ENCODE data around the gene HES1.

Gene HES1

GRCh38 chr3:194103983-194104751 lies 31.8 kb upstream of the HES1 start:
- H2AFZ ChIP-seq (ENCODE audit: low read depth): no peak overlapping the region
- H3K27ac ChIP-seq: no peak overlapping the region
- no peaks in the 10 kb centered on the region for H4K20me1 ChIP-seq (ENCODE audit: insufficient read depth)
- H3K36me3 ChIP-seq (ENCODE audit: insufficient read depth): no peaks in the 10 kb centered on the region
- TF ChIP-seq CTCF (conservative IDR thresholded peaks at IDR 0.05; ENCODE audit: low read depth, low read length): no peak
- 0 out of 2 replicates have a peak overlapping the region, but pooled peaks have one; percentile 10 for H3K4me2 ChIP-seq
- no peaks in the 10 kb centered on the region; the same call in 1 of the 2 replicates for H3K27me3 ChIP-seq (ENCODE audit: insufficient read depth, low read depth)
- H3K4me3 ChIP-seq (IDR thresholded peaks at IDR 0.05; ENCODE audit: insufficient read depth, low read depth, low read length): no peak overlapping the region
- no peaks in the 10 kb centered on the region for H3K79me2 ChIP-seq (ENCODE audit: insufficient read depth, low read depth)
- peaks cover 31% of the 10 kb centered on the region for H3K4me1 ChIP-seq (ENCODE audit: low read depth, poor library complexity, severe bottlenecking)
- no peak overlapping the region for H3K9ac ChIP-seq

DNA sequence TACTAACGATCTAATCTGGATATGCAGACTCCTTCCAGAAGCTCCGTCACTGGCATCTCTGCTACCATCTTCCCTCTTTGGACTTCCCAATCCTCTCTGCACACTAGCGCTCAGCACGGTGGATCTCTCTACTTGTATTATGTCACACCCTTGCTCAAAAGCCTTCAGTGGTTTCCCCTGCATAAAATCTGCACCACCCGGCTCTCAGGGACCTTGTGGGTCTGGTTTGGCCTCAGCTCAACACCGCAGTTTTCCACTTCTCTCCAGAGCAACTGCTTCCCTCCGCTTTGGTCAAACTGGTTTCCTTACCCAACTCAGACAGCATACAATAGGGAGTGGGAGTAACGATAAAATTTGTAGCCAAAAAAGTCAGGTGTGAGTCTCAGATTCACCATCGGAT lies 30.7 kb upstream of the HES1 start:
- Histone ChIP-seq H3K4me2 (no peak overlapping the region), H4K20me1 (ENCODE audit: insufficient read depth) (no peaks in the 10 kb centered on the region), H3K9ac (no peak overlapping the region), H3K4me3 (IDR thresholded peaks at IDR 0.05; ENCODE audit: insufficient read depth, low read depth, low read length) (no peak overlapping the region), H3K27me3 (ENCODE audit: insufficient read depth, low read depth) (no peaks in the 10 kb centered on the region; the same call in 1 of the 2 replicates), H3K79me2 (ENCODE audit: insufficient read depth, low read depth) (no peaks in the 10 kb centered on the region), H3K36me3 (ENCODE audit: insufficient read depth) (no peaks in the 10 kb centered on the region), H2AFZ (ENCODE audit: low read depth) (no peak overlapping the region), H3K27ac (no peak overlapping the region), H3K4me1 (ENCODE audit: low read depth, poor library complexity, severe bottlenecking) (peaks cover 31% of the 10 kb centered on the region)
- no peak for TF ChIP-seq CTCF (conservative IDR thresholded peaks at IDR 0.05; ENCODE audit: low read depth, low read length)

DNA sequence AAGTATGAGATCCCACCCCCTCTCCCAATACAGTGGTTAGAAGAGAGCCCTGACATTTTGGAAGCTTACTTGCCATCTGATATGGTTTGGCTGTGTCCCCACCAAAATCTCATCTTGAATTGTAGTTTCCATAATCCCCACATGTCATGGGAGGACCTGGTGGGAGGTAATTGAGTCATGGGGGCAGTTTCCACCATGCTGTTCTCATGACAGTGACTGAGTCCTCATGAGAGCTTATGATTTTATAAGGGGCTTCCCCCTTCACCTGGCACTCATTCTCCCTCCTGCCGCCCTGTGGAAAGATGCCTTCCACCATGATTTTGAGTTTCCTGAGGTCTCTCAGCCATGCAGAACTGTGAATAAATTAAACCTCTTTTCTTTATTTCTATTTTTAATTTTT lies 28.8 kb upstream of the HES1 start:
- no peak overlapping the region for H2AFZ ChIP-seq (ENCODE audit: low read depth)
- H3K9ac ChIP-seq: no peak overlapping the region
- H3K4me2 ChIP-seq: no peak overlapping the region
- no peaks in the 10 kb centered on the region for H3K36me3 ChIP-seq (ENCODE audit: insufficient read depth)
- H4K20me1 ChIP-seq (ENCODE audit: insufficient read depth): no peaks in the 10 kb centered on the region
- no peak for TF ChIP-seq CTCF (conservative IDR thresholded peaks at IDR 0.05; ENCODE audit: low read depth, low read length)
- H3K4me1 ChIP-seq (ENCODE audit: low read depth, poor library complexity, severe bottlenecking): peaks cover 20% of the 10 kb centered on the region
- no peak overlapping the region for H3K27ac ChIP-seq
- H3K79me2 ChIP-seq (ENCODE audit: insufficient read depth, low read depth): no peaks in the 10 kb centered on the region
- H3K27me3 ChIP-seq (ENCODE audit: insufficient read depth, low read depth): no peaks in the 10 kb centered on the region
- H3K4me3 ChIP-seq (IDR thresholded peaks at IDR 0.05; ENCODE audit: insufficient read depth, low read depth, low read length): no peak overlapping the region

DNA sequence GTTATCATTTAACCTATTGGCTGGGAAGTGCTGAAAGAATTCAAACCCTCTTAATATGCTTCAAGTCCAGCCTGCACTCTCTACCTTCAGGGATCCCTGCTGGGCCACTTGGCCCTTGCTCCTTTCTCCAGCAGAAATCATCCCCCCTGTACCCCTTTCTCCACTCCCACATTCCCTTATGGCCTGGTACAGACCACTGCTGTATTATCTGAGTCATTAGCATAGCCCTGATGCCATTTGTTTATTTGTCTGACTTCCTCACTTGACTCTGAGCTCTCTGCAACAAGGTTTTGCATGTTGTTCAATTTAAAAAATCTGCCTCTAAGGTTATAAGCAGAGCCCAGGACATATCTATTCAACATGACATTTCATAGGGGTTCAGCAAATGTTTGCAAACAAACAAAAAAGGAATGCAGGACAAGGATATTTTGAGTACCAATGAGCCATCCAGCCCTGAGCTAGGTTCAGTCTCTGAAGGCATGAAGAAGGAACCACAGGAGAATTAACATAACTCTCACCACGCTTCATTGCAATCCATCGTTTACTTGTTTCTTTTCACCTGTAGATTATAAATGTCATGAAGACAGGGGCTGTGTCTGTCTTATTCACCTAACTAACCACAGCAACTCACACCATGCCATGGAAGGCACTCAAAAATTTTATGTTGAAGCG lies 26.6 kb upstream of the HES1 start:
- no peak overlapping the region for H3K9ac ChIP-seq
- no peak overlapping the region for H3K4me2 ChIP-seq
- H3K79me2 ChIP-seq (ENCODE audit: insufficient read depth, low read depth): no peaks in the 10 kb centered on the region
- no peak overlapping the region for H3K4me3 ChIP-seq (IDR thresholded peaks at IDR 0.05; ENCODE audit: insufficient read depth, low read depth, low read length)
- no peaks in the 10 kb centered on the region for H3K36me3 ChIP-seq (ENCODE audit: insufficient read depth)
- no peaks in the 10 kb centered on the region for H4K20me1 ChIP-seq (ENCODE audit: insufficient read depth)
- H3K4me1 ChIP-seq (ENCODE audit: low read depth, poor library complexity, severe bottlenecking): no peaks in the 10 kb centered on the region
- no peak overlapping the region for H2AFZ ChIP-seq (ENCODE audit: low read depth)
- no peak overlapping the region for H3K27ac ChIP-seq
- H3K27me3 ChIP-seq (ENCODE audit: insufficient read depth, low read depth): no peaks in the 10 kb centered on the region
- TF ChIP-seq CTCF (conservative IDR thresholded peaks at IDR 0.05; ENCODE audit: low read depth, low read length): no peak

All from KMS-11 (cell line).